PFSK-1 (cell line): ENCODE results near the gene FGD2.

Experiments used
- POLR2AphosphoS5 ChIP-seq: IDR thresholded peaks from 2 replicates; pipeline ENCODE4 v1.6.1; 2012; ENCODE audit warnings: low read depth, mild to moderate bottlenecking, control low read depth, low read length, moderate library complexity
- TAF1 ChIP-seq: IDR thresholded peaks from 2 replicates; pipeline ENCODE4 v1.6.1; 2012; ENCODE audit warnings: low read length, control low read depth, borderline replicate concordance; ENCODE audit not compliant: insufficient read depth

- TF ChIP-seq TAF1: no peak
- no peak for TF ChIP-seq POLR2AphosphoS5
Observed at GRCh38 chr6:36989264-36989663, 16.2 kb upstream of the FGD2 start.
